ENCODE measurements around the gene TCF23. TPM values are rescaled to one million over a fixed set of nuclear protein-coding genes. Genes with fewer than 3 reads are reported as not detected.
A peak's percentile ranks its signal among the peaks of the same experiment; 100 is the strongest.

Gene TCF23
- total RNA-seq, 2 donors from 2014 or later, result under 0.01 to 0.66 TPM

DNA sequence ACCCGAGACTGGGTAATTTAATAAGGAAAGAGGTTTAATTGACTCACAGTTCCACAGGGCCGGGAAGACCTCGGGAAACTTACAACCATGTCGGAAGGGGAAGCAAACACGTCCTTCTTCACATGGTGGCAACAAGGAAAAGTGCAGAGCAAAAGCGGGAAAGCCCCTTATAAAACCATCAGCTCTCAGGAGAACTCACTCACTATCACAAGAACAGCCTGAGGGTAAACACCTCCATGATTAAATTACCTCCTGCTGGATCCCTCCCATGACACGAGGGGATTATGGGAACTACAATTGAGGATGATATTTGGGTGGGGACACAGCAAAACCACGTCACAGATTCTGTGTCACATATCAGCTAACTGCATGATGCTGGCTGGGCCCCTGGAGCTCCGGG, 11.4 kb downstream of the TCF23 start:
- H3K27me3 ChIP-seq, result no peaks in the 10 kb centered on the region
- intact Hi-C loops (cut with DNase I), result no loop called here
- no peak overlapping the region for H3K27ac ChIP-seq
- no peaks in the 10 kb centered on the region for H3K9me3 ChIP-seq
- DNase-seq (no peak), ATAC-seq (no peak)
- H3K4me3 ChIP-seq, result no peak overlapping the region
- WGBS, 2 donors, result 72 to 74% methylated on average over 9 of the region's 9 CpGs
- TF ChIP-seq, protein P1, sequence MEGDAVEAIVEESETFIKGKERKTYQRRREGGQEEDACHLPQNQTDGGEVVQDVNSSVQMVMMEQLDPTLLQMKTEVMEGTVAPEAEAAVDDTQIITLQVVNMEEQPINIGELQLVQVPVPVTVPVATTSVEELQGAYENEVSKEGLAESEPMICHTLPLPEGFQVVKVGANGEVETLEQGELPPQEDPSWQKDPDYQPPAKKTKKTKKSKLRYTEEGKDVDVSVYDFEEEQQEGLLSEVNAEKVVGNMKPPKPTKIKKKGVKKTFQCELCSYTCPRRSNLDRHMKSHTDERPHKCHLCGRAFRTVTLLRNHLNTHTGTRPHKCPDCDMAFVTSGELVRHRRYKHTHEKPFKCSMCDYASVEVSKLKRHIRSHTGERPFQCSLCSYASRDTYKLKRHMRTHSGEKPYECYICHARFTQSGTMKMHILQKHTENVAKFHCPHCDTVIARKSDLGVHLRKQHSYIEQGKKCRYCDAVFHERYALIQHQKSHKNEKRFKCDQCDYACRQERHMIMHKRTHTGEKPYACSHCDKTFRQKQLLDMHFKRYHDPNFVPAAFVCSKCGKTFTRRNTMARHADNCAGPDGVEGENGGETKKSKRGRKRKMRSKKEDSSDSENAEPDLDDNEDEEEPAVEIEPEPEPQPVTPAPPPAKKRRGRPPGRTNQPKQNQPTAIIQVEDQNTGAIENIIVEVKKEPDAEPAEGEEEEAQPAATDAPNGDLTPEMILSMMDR (IDR thresholded peaks at IDR 0.05), result no peak
- no peak for TF ChIP-seq POLR2A (IDR thresholded peaks at IDR 0.05)
- no peaks in the 10 kb centered on the region for H3K4me1 ChIP-seq
- H3K36me3 ChIP-seq (replicated peaks in 1 of 2; ENCODE audit: insufficient read depth in 1 of 2, low read depth in 2 of 2), result no peaks in the 10 kb centered on the region

DNA sequence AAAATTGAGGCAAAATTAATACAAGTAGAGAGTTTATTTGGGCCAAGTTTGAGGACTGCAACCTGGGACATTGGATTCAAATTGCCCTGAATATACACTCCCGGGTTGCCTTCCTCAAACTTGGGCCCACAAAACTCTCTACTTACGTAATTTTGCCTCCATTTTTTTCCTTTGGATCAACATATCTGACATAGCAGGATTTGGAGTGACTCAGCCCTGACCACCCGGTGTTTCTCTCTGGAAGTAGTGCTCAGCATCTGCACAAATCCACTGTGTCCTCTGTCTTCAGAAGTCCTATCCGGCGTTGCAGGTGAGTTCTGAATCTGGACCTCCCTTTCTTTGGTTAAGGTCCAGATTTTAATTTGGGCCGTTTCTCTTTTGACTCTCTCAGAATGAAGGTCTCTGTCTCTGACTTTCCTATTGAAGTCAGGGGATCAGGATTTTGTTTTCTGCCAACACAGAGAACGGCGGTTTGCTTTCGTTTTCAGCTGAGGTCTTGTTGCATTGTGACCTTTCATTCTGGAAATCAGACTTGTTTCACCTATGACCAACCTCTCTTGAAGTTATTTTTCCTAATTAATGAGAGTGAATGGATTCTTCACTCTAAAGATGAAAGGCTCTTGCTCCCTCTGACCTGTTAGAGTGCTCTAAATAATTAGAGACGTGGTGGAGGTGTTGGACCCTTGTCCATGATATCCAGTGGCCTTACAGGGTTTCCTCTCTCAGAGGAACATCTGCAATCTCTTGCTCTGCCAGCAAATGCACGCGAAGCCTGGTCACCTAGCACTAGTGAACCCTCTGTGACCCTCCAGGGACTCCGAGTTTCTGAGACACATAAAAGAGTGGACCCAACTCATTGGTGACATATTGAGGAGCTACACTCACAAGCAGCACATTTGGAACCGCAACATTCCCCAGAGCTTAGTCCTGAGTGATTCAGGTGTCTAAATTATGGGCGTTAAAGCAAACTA, 13.6 kb downstream of the TCF23 start:
- WGBS, 2 donors, result 73 to 75% methylated on average over 15 of the region's 15 CpGs
- intact Hi-C loops (cut with DNase I), result no loop called here
- no peak for ATAC-seq

DNA sequence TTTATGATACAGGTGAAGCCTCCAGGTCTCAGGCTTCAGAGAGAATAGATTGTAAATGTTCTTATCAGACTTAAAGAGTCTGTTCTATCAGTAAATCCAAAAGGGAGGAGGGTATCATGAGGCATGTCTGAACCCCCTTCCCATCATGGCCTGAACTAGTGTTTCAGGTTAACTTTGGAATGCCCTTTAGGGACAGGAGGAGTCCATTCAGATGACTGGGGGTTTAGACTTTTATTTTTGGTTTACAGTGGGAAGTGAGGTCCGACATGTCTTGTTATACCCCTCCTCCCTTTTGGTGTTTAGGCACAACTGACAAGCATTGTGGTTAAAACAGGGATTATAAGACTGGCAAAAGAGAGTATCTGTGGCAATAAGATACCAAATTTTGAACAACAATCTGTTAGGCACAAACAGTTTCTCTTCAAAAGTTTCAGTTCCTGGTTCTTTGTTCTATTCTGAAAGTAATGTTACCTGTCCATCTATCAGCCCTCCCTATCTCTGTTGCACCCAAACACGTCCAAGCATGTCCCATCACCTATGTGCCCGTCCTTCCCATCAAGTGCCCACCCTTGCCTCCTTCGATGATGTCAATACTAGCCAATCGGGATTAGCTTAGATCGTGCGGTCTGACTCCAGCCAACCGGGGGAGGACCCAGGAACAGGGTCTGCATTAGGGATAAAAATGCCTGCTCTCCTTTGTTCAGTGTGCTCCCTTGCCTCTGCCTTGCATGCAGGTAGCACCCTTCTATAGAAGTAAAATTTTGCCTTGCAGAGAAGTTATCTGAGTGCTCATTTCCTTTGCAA, 16.4 kb downstream of the TCF23 start:
- TF ChIP-seq, protein P1 (IDR thresholded peaks at IDR 0.05), result no peak
- TF ChIP-seq POLR2A (IDR thresholded peaks at IDR 0.05), result no peak
- no peak overlapping the region for H3K4me3 ChIP-seq
- intact Hi-C loops (cut with DNase I), result no loop called here
- no peaks in the 10 kb centered on the region for H3K27me3 ChIP-seq
- no peak overlapping the region for H3K27ac ChIP-seq
- no peaks in the 10 kb centered on the region for H3K9me3 ChIP-seq
- ATAC-seq (no peak), DNase-seq (no peak)
- 83% methylated on average over 8 of the region's 8 CpGs for WGBS, 2 donors
- H3K36me3 ChIP-seq (replicated peaks in 1 of 2; ENCODE audit: insufficient read depth in 1 of 2, low read depth in 2 of 2), result no peaks in the 10 kb centered on the region
- peaks cover 5% of the 10 kb centered on the region for H3K4me1 ChIP-seq

More for the DNA sequence above, 13.6 kb downstream of the TCF23 start:
- Histone ChIP-seq H3K36me3 (replicated peaks in 1 of 2; ENCODE audit: insufficient read depth in 1 of 2, low read depth in 2 of 2) (no peaks in the 10 kb centered on the region), H3K4me1 (no peaks in the 10 kb centered on the region), H3K27me3 (no peaks in the 10 kb centered on the region), H3K9me3 (no peaks in the 10 kb centered on the region), H3K4me3 (no peak overlapping the region), H3K27ac (no peak overlapping the region)
- DNase-seq, result no peak
- TF ChIP-seq, protein P1 (IDR thresholded peaks at IDR 0.05), result no peak
- no peak for TF ChIP-seq POLR2A (IDR thresholded peaks at IDR 0.05)

DNA sequence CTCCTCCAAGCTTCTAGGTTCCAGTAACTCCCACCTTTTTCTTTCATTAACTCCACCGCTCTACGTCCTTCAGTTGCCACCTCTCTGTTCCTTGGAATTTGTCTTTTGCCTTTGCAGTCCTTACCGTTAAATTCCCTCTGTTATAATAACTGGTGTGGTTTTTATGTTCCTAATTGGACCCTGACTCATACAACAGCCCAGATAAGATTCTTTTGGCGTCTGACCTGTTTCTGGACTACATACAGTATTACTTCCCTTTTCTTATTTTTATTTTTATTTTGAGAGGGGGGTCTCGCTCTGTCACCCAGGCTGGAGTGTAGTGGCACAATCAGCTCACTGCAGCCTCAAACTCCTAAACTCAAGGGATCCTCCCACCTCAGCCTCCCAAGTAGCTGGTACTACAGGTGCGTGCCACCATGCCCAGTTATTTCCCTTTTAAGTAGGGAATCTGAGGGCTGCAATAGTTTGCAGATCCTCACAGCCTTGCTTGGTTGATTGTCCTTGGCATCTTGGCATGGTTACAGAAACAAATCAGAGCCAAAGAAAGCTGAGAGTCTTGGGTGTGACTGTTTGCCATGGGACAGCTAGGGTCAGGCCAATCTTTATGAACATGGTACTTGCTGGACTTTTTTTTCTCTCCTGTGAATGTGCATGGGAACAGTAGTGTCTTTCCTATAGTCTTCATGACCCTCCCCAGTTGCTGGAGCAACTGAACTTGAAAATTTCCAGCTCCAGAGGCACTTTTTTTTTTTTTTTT, 22.0 kb downstream of the TCF23 start:
- Histone ChIP-seq H3K4me3 (no peak overlapping the region), H3K27me3 (peaks cover 0 to 5% of the 10 kb centered on the region in 2 donors), H3K4me1 (peaks cover 10% of the 10 kb centered on the region), H3K27ac (no peak overlapping the region), H3K9me3 (no peaks in the 10 kb centered on the region), H3K36me3 (replicated peaks in 1 of 2; ENCODE audit: insufficient read depth in 1 of 2, low read depth in 2 of 2) (no peaks in the 10 kb centered on the region)
- intact Hi-C loops (cut with DNase I), result no loop called here
- TF ChIP-seq POLR2A (IDR thresholded peaks at IDR 0.05), result no peak
- ATAC-seq (peak; percentile 43), DNase-seq (peak in 1 of 4 donors; percentile 19)
- WGBS, 2 donors, result 56 to 70% methylated on average over 6 of the region's 6 CpGs
